ENCODE results near the gene UTRN.

GRCh38 chr6:144298194-144298593 lies 13.1 kb downstream of the UTRN start:
- TF ChIP-seq CTCF (IDR thresholded peaks at IDR 0.05; ENCODE audit: low read depth, low read length), result no peak
- no peak for TF ChIP-seq EZH2phosphoT487 (IDR thresholded peaks at IDR 0.05; ENCODE audit: low read depth)

All from OCI-LY3 (cell line).